ENCODE results near the gene LYZ. TPM values are rescaled to one million over a fixed set of nuclear protein-coding genes. Genes with fewer than 3 reads are reported as not detected.

The LYZ gene
- total and polyA plus RNA-seq, 9 of the 15 experiments (the other 6 are each of a cell fraction or from before 2014, with no cell fraction given): 27.2 to 96.3 (median 42.1) TPM

GRCh38 chr12:69342421-69342820 is 5.8 kb upstream of the LYZ start (continued):
- TF ChIP-seq ZNF766 (CRISPR knock-in tag; conservative IDR thresholded peaks at IDR 0.05): no peak
- TF ChIP-seq NR4A1 (CRISPR knock-in tag; IDR thresholded peaks at IDR 0.05): no peak
- no peak for TF ChIP-seq NR4A1 (tag; IDR thresholded peaks at IDR 0.05)
- TF ChIP-seq ZNF3 (CRISPR knock-in tag; IDR thresholded peaks at IDR 0.05): no peak
- no peak for TF ChIP-seq ZNF263 (CRISPR knock-in tag; IDR thresholded peaks at IDR 0.05; ENCODE audit: borderline replicate concordance)

- H3K4me1 ChIP-seq (replicated peaks in 1 of 2; ENCODE audit: control insufficient read depth in 2 of 2, insufficient read depth in 2 of 2, low read length in 2 of 2): peaks cover 4 to 13% of the 10 kb centered on the region in 2 experiments; a peak in 4 of 5 replicates
- ATAC-seq (no peak), FAIRE-seq (no peak), DNase-seq (ENCODE audit: extremely low read depth in 1 of 4, low spot score in 3 of 4) (no peak)
- H3K27me3 ChIP-seq (ENCODE audit: control insufficient read depth in 2 of 2, insufficient read depth in 2 of 2, low read length in 2 of 2): no peaks in the 10 kb centered on the region
- ChIA-PET CTCF (ENCODE audit: low intra/inter-chr PET ratio) (no interaction called here), POLR2A (interaction anchor here (0.6 to 1.4 kb wide), 2 partner anchors 13 to 22 kb away, joined by 3 to 4 read pairs; no protein-coding TSS in a partner anchor)
- H3K79me2 ChIP-seq (ENCODE audit: control insufficient read depth, insufficient read depth, low read length): no peaks in the 10 kb centered on the region
- TF ChIP-seq ZBTB34 (CRISPR knock-in tag; IDR thresholded peaks at IDR 0.05) (no peak), NCOR1 (IDR thresholded peaks at IDR 0.05) (no peak), CEBPB (tag; IDR thresholded peaks at IDR 0.05) (peak; percentile 65)
- intact Hi-C loops (cut with micrococcal nuclease): no loop called here
- no peaks in the 10 kb centered on the region for H3K36me3 ChIP-seq (ENCODE audit: control insufficient read depth, insufficient read depth, low read length)
- H3K4me3 ChIP-seq: no peak overlapping the region
- H4K20me1 ChIP-seq (replicated peaks; ENCODE audit: control insufficient read depth, insufficient read depth, low read length): no peaks in the 10 kb centered on the region
- H3K4me2 ChIP-seq (ENCODE audit: insufficient read depth, low read length): no peak overlapping the region
- in situ Hi-C loops (cut with MboI): no loop called here
- no peak overlapping the region for H3K27ac ChIP-seq (ENCODE audit: extremely low read depth, low read depth, low read length)
- H3K9me1 ChIP-seq (ENCODE audit: control insufficient read depth, insufficient read depth, low read length): no peaks in the 10 kb centered on the region
- 54% methylated on average over 3 of the region's 3 CpGs for WGBS (ENCODE audit: insufficient coverage, low coverage, missing lambda C conversion rate)
- no peak overlapping the region for H3K9ac ChIP-seq (ENCODE audit: insufficient read depth in 1 of 2, low read depth in 2 of 2, low read length in 2 of 2)
- BruUV-seq (replicated peaks): no TSS peak
- no peaks in the 10 kb centered on the region for H3K9me3 ChIP-seq (replicated peaks; ENCODE audit: control insufficient read depth, insufficient read depth, low read depth, low read length)
- peak overlapping the region; percentile 57; the same call in 1 of the 2 replicates for H2AFZ ChIP-seq (ENCODE audit: low read depth, low read length)
These were observed 4.8 kb upstream of the LYZ start for GRCh38 chr12:69343357-69343756.
